ENCODE results near the gene NMNAT3.

The NMNAT3 gene

GRCh38 chr3:139636511-139636910, 41.3 kb downstream of the NMNAT3 start:
- Mint-ChIP-seq H3K36me3 (no peaks in the 10 kb centered on the region), H3K27me3 (no peaks in the 10 kb centered on the region), H3K4me3 (no peak overlapping the region)

GRCh38 chr3:139634111-139634635, 43.6 kb downstream of the NMNAT3 start:
- Mint-ChIP-seq H3K27ac (no peak overlapping the region), H3K4me3 (no peak overlapping the region), H3K27me3 (no peaks in the 10 kb centered on the region), H3K36me3 (no peaks in the 10 kb centered on the region), H3K9me3 (no peaks in the 10 kb centered on the region), H3K4me1 (no peaks in the 10 kb centered on the region)
- CTCF ChIA-PET, result no interaction called here
- DNase-seq, result no peak

More at GRCh38 chr3:139636511-139636910, 41.3 kb downstream of the NMNAT3 start:
- Mint-ChIP-seq H3K4me1 (no peaks in the 10 kb centered on the region), H3K27ac (no peak overlapping the region), H3K9me3 (no peaks in the 10 kb centered on the region)
- CTCF ChIA-PET, result interaction anchor here (0.9 kb wide), 1 partner anchor 75 kb away, joined by 3 read pairs; no protein-coding TSS in a partner anchor
- no peak for DNase-seq

GRCh38 chr3:139633511-139633910, 44.3 kb downstream of the NMNAT3 start:
- H3K27ac Mint-ChIP-seq, result no peak overlapping the region
- H3K4me3 Mint-ChIP-seq, result no peak overlapping the region
- H3K36me3 Mint-ChIP-seq, result no peaks in the 10 kb centered on the region
- DNase-seq, result no peak
- H3K9me3 Mint-ChIP-seq, result no peaks in the 10 kb centered on the region
- CTCF ChIA-PET, result no interaction called here
- H3K27me3 Mint-ChIP-seq, result no peaks in the 10 kb centered on the region
- no peaks in the 10 kb centered on the region for H3K4me1 Mint-ChIP-seq

GRCh38 chr3:139630542-139630941, 47.2 kb downstream of the NMNAT3 start:
- H3K4me1 Mint-ChIP-seq, result no peaks in the 10 kb centered on the region
- CTCF ChIA-PET, result interaction anchor here (1.7 kb wide), 1 partner anchor 202 kb away, joined by 7 read pairs; no protein-coding TSS in a partner anchor
- H3K9me3 Mint-ChIP-seq, result no peaks in the 10 kb centered on the region
- H3K27ac Mint-ChIP-seq, result no peak overlapping the region
- DNase-seq, result no peak
- no peak overlapping the region for H3K4me3 Mint-ChIP-seq
- no peaks in the 10 kb centered on the region for H3K36me3 Mint-ChIP-seq
- no peaks in the 10 kb centered on the region for H3K27me3 Mint-ChIP-seq

GRCh38 chr3:139629033-139629432, 48.7 kb downstream of the NMNAT3 start:
- Mint-ChIP-seq H3K36me3 (no peaks in the 10 kb centered on the region), H3K27ac (no peak overlapping the region), H3K4me1 (no peaks in the 10 kb centered on the region), H3K4me3 (no peak overlapping the region), H3K9me3 (no peaks in the 10 kb centered on the region), H3K27me3 (no peaks in the 10 kb centered on the region)
- CTCF ChIA-PET, result interaction anchor here (0.8 to 1.7 kb wide), 2 partner anchors 201 to 202 kb away, joined by 3 to 7 read pairs; no protein-coding TSS in a partner anchor
- peak; percentile 50 for DNase-seq

GRCh38 chr3:139627759-139628158, 50.0 kb downstream of the NMNAT3 start:
- H3K4me1 Mint-ChIP-seq, result no peaks in the 10 kb centered on the region
- no peaks in the 10 kb centered on the region for H3K27me3 Mint-ChIP-seq
- DNase-seq, result no peak
- H3K27ac Mint-ChIP-seq, result no peak overlapping the region
- no peaks in the 10 kb centered on the region for H3K36me3 Mint-ChIP-seq
- no peak overlapping the region for H3K4me3 Mint-ChIP-seq
- H3K9me3 Mint-ChIP-seq, result no peaks in the 10 kb centered on the region
- CTCF ChIA-PET, result interaction anchor here (2.1 kb wide), 1 partner anchor 199 kb away, joined by 8 read pairs; no protein-coding TSS in a partner anchor

GRCh38 chr3:139620438-139620837, 57.3 kb downstream of the NMNAT3 start:
- H3K4me1 Mint-ChIP-seq, result no peaks in the 10 kb centered on the region
- H3K36me3 Mint-ChIP-seq, result no peaks in the 10 kb centered on the region
- H3K27ac Mint-ChIP-seq, result no peak overlapping the region
- DNase-seq, result no peak
- H3K4me3 Mint-ChIP-seq, result no peak overlapping the region
- H3K27me3 Mint-ChIP-seq, result no peaks in the 10 kb centered on the region
- H3K9me3 Mint-ChIP-seq, result no peaks in the 10 kb centered on the region
- CTCF ChIA-PET, result no interaction called here

GRCh38 chr3:139619484-139619883, 58.3 kb downstream of the NMNAT3 start:
- CTCF ChIA-PET, result no interaction called here
- Mint-ChIP-seq H3K4me3 (no peak overlapping the region), H3K9me3 (no peaks in the 10 kb centered on the region), H3K27ac (no peak overlapping the region), H3K36me3 (no peaks in the 10 kb centered on the region), H3K27me3 (no peaks in the 10 kb centered on the region), H3K4me1 (no peaks in the 10 kb centered on the region)
- DNase-seq, result no peak

- CTCF ChIA-PET, result no interaction called here
These were observed 60.0 kb downstream of the NMNAT3 start for GRCh38 chr3:139617672-139618268.

GRCh38 chr3:139611528-139611927, 66.2 kb downstream of the NMNAT3 start:
- CTCF ChIA-PET, result no interaction called here
- no peak overlapping the region for H3K4me3 Mint-ChIP-seq
- no peaks in the 10 kb centered on the region for H3K9me3 Mint-ChIP-seq
- no peaks in the 10 kb centered on the region for H3K4me1 Mint-ChIP-seq
- no peaks in the 10 kb centered on the region for H3K27me3 Mint-ChIP-seq
- H3K27ac Mint-ChIP-seq, result no peak overlapping the region
- no peak for DNase-seq
- H3K36me3 Mint-ChIP-seq, result no peaks in the 10 kb centered on the region

More at GRCh38 chr3:139617672-139618268, 60.0 kb downstream of the NMNAT3 start:
- Mint-ChIP-seq H3K27me3 (no peaks in the 10 kb centered on the region), H3K36me3 (no peaks in the 10 kb centered on the region), H3K9me3 (no peaks in the 10 kb centered on the region), H3K4me3 (no peak overlapping the region), H3K4me1 (no peaks in the 10 kb centered on the region), H3K27ac (no peak overlapping the region)
- no peak for DNase-seq

GRCh38 chr3:139610886-139611285, 66.9 kb downstream of the NMNAT3 start:
- CTCF ChIA-PET, result no interaction called here
- H3K9me3 Mint-ChIP-seq, result no peaks in the 10 kb centered on the region
- H3K27me3 Mint-ChIP-seq, result no peaks in the 10 kb centered on the region
- no peaks in the 10 kb centered on the region for H3K4me1 Mint-ChIP-seq
- no peaks in the 10 kb centered on the region for H3K36me3 Mint-ChIP-seq
- no peak overlapping the region for H3K4me3 Mint-ChIP-seq
- no peak overlapping the region for H3K27ac Mint-ChIP-seq
- no peak for DNase-seq

- CTCF ChIA-PET, result no interaction called here
- Mint-ChIP-seq H3K9me3 (no peaks in the 10 kb centered on the region), H3K27me3 (no peaks in the 10 kb centered on the region), H3K36me3 (no peaks in the 10 kb centered on the region), H3K27ac (no peak overlapping the region), H3K4me3 (no peak overlapping the region), H3K4me1 (no peaks in the 10 kb centered on the region)
- DNase-seq, result no peak
These were observed 68.8 kb downstream of the NMNAT3 start for GRCh38 chr3:139608924-139609323.

GRCh38 chr3:139608108-139608380, 69.7 kb downstream of the NMNAT3 start:
- DNase-seq, result no peak
- H3K27ac Mint-ChIP-seq, result no peak overlapping the region
- H3K27me3 Mint-ChIP-seq, result no peaks in the 10 kb centered on the region
- no peaks in the 10 kb centered on the region for H3K9me3 Mint-ChIP-seq
- H3K36me3 Mint-ChIP-seq, result no peaks in the 10 kb centered on the region
- no peaks in the 10 kb centered on the region for H3K4me1 Mint-ChIP-seq
- CTCF ChIA-PET, result no interaction called here
- H3K4me3 Mint-ChIP-seq, result no peak overlapping the region

GRCh38 chr3:139607257-139608107, 70.3 kb downstream of the NMNAT3 start:
- CTCF ChIA-PET, result no interaction called here
- no peaks in the 10 kb centered on the region for H3K9me3 Mint-ChIP-seq
- no peak overlapping the region for H3K4me3 Mint-ChIP-seq
- H3K36me3 Mint-ChIP-seq, result no peaks in the 10 kb centered on the region
- H3K4me1 Mint-ChIP-seq, result no peaks in the 10 kb centered on the region
- no peaks in the 10 kb centered on the region for H3K27me3 Mint-ChIP-seq
- no peak for DNase-seq
- H3K27ac Mint-ChIP-seq, result no peak overlapping the region

GRCh38 chr3:139602003-139602402, 75.8 kb downstream of the NMNAT3 start:
- Mint-ChIP-seq H3K4me1 (no peaks in the 10 kb centered on the region), H3K4me3 (no peak overlapping the region), H3K27ac (no peak overlapping the region), H3K27me3 (no peaks in the 10 kb centered on the region), H3K9me3 (no peaks in the 10 kb centered on the region), H3K36me3 (no peaks in the 10 kb centered on the region)
- DNase-seq, result no peak
- CTCF ChIA-PET, result no interaction called here

Measured in activated naive CD4-positive, alpha-beta T cell treated with anti-CD3 and anti-CD28 coated beads, Interleukin-2, amount 10 ng/mL, durations not matched to agents 7 days and 5 days (primary cell).